IPS-15b (cell line): ENCODE results near the gene ARID1B.

ENCODE experiments used
- H3K27me3 ChIP-seq: one replicate; pipeline ENCODE4 v1.6.1; 2013; ENCODE audit warnings: low read length; ENCODE audit not compliant: control insufficient read depth, insufficient read depth
- H3K36me3 ChIP-seq: one replicate; pipeline ENCODE4 v1.6.1; 2013; ENCODE audit warnings: low read length; ENCODE audit not compliant: control insufficient read depth, insufficient read depth
- H3K4me1 ChIP-seq: one replicate; pipeline ENCODE4 v1.6.1; 2013; ENCODE audit warnings: mild to moderate bottlenecking, low read length; ENCODE audit not compliant: control insufficient read depth, insufficient read depth
- H3K4me3 ChIP-seq: one replicate; pipeline ENCODE4 v1.5.1; 2013; ENCODE audit warnings: low read depth, low read length
- H3K9ac ChIP-seq: one replicate; pipeline ENCODE4 v1.6.1; 2013; ENCODE audit warnings: low read depth, mild to moderate bottlenecking, low read length
- H3K9me3 ChIP-seq: one replicate; pipeline ENCODE4 v1.6.1; 2013; ENCODE audit warnings: mild to moderate bottlenecking, low read length; ENCODE audit not compliant: control insufficient read depth, insufficient read depth

The ARID1B gene

GRCh38 chr6:157213426-157213825 lies 436.2 kb downstream of the ARID1B start:
- H3K4me3 ChIP-seq, result no peak overlapping the region
- no peaks in the 10 kb centered on the region for H3K27me3 ChIP-seq
- H3K9ac ChIP-seq, result no peak overlapping the region
- no peaks in the 10 kb centered on the region for H3K4me1 ChIP-seq
- no peaks in the 10 kb centered on the region for H3K9me3 ChIP-seq
- no peaks in the 10 kb centered on the region for H3K36me3 ChIP-seq

DNA sequence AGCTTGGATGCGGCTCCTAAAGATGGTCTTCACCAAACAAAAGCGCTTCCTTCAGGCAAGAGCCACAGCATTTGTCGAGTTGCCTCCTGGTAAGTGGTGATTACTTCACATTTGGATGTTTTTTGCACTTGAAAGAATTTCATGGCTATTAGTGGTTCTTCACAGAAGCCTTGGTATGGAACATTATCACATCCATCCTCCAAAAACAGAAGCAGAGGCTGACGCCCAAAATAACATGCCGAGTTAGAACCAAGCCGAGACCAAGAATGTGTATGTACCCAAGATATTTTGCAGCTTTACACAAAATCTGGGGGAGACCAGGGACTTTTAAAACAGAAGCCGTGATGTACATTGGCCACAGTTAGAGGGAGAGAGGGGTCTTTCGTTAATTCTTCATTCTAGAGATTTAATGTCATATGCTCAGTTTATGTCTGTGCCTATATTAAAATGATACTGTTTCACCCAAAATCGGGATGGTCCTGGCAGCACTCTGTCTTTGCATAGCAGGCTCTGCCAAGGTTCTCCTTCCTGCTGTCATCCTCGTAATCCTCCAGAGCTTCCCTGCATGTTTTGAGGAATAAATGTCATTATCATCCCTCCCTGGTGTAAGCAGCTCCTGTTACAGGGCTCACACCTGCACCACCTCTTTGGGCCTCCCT lies 436.9 kb downstream of the ARID1B start:
- H3K9ac ChIP-seq, result no peak overlapping the region
- H3K9me3 ChIP-seq, result no peaks in the 10 kb centered on the region
- H3K36me3 ChIP-seq, result no peaks in the 10 kb centered on the region
- H3K4me3 ChIP-seq, result no peak overlapping the region
- H3K4me1 ChIP-seq, result no peaks in the 10 kb centered on the region
- no peaks in the 10 kb centered on the region for H3K27me3 ChIP-seq

GRCh38 chr6:157215717-157216116 lies 438.5 kb downstream of the ARID1B start:
- H3K9ac ChIP-seq, result no peak overlapping the region
- H3K36me3 ChIP-seq, result no peaks in the 10 kb centered on the region
- no peaks in the 10 kb centered on the region for H3K27me3 ChIP-seq

GRCh38 chr6:157216570-157216969 lies 439.4 kb downstream of the ARID1B start:
- H3K4me1 ChIP-seq, result no peaks in the 10 kb centered on the region
- no peaks in the 10 kb centered on the region for H3K9me3 ChIP-seq
- no peak overlapping the region for H3K4me3 ChIP-seq
- H3K36me3 ChIP-seq, result no peaks in the 10 kb centered on the region
- H3K9ac ChIP-seq, result no peak overlapping the region
- H3K27me3 ChIP-seq, result no peaks in the 10 kb centered on the region

More at GRCh38 chr6:157215717-157216116, 438.5 kb downstream of the ARID1B start:
- Histone ChIP-seq H3K4me3 (no peak overlapping the region), H3K4me1 (no peaks in the 10 kb centered on the region), H3K9me3 (no peaks in the 10 kb centered on the region)

DNA sequence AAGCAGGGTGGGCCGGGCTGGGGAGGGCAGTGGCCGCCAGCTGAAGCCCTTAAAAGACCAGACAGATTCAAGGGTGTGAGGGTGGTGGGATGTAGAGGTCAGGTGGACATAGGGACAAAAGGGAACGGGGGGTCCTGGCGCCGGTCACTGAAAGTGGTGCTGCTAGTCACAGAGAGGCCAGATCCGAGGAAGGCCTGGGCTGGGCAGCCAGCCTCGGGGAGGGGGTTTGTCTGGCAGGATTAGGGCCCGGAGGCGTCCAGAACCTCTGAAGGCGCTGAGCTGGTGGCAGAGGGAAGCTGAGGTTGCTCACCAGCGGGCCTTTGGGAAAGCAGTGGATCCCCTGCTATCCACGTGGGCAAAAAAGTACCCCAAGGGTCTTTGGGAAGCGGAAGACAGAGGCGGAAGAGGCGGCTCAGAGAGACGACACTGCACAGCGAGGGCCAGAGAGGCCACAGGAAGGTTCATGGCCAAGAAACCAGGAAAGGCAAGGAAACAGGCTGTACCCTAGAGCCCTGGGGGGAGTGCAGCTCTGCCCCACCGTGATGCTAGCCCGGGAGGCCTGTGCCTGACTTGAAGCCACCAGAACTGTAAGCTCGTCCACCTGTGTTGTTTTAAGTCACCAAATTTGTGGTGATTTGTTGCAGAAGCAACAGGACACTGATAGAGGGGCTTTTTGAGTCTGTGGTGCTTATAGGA lies 440.2 kb downstream of the ARID1B start:
- Histone ChIP-seq H3K9ac (no peak overlapping the region), H3K36me3 (no peaks in the 10 kb centered on the region)

GRCh38 chr6:157217894-157218370 lies 440.8 kb downstream of the ARID1B start:
- no peaks in the 10 kb centered on the region for H3K27me3 ChIP-seq
- no peaks in the 10 kb centered on the region for H3K36me3 ChIP-seq
- H3K9ac ChIP-seq, result no peak overlapping the region
- no peaks in the 10 kb centered on the region for H3K9me3 ChIP-seq
- no peaks in the 10 kb centered on the region for H3K4me1 ChIP-seq
- no peak overlapping the region for H3K4me3 ChIP-seq

More for the DNA sequence above, 440.2 kb downstream of the ARID1B start:
- Histone ChIP-seq H3K9me3 (no peaks in the 10 kb centered on the region), H3K4me1 (no peaks in the 10 kb centered on the region), H3K27me3 (no peaks in the 10 kb centered on the region), H3K4me3 (no peak overlapping the region)

DNA sequence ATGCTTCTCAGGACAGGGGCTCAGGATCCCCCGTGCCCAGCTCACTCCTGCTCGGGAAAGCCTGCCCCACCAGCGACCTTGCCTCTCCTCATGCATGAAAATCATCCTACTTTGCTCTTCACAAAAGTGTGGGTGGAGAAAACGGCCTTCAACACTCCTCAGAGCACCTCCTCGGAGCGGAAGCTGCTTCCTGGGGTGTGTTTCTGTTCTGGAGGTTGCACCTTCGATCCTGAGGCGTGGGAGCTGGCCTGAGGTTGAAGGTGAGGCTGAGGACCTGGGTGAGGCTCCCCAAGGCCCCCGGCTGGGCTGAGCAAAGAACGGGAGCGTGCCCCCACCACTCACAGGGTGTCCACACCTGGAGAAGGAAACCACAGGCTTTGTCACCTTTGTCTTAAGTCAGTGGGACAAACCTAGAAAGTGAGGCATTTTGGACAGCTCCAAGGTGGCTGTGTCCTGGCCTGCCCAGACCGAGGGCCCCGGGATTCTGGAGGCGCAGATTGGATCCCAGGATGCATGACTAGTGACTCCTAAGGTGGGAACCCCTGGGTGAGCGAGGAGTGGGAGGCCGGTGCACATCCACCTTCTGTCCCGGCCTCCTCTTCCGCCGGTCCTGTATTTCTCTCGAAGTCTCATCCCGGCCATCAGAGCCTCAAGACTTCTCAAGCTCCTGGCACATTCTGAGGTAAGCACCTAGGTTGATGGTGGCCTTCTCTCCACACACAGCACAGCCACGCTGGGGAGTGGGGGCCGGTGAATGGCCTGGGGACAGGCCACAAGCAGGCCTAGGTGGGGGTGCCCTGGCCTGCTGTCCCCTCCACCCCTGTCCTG lies 441.4 kb downstream of the ARID1B start:
- no peaks in the 10 kb centered on the region for H3K9me3 ChIP-seq
- no peaks in the 10 kb centered on the region for H3K36me3 ChIP-seq
- H3K4me3 ChIP-seq, result no peak overlapping the region
- H3K4me1 ChIP-seq, result no peaks in the 10 kb centered on the region
- H3K27me3 ChIP-seq, result no peaks in the 10 kb centered on the region
- no peak overlapping the region for H3K9ac ChIP-seq

- H3K4me3 ChIP-seq, result no peak overlapping the region
- no peaks in the 10 kb centered on the region for H3K9me3 ChIP-seq
- no peaks in the 10 kb centered on the region for H3K36me3 ChIP-seq
- H3K9ac ChIP-seq, result no peak overlapping the region
- no peaks in the 10 kb centered on the region for H3K27me3 ChIP-seq
- H3K4me1 ChIP-seq, result no peaks in the 10 kb centered on the region
These were observed 442.3 kb downstream of the ARID1B start for GRCh38 chr6:157219201-157220200.

- Histone ChIP-seq H3K27me3 (no peaks in the 10 kb centered on the region), H3K9me3 (no peaks in the 10 kb centered on the region), H3K9ac (no peak overlapping the region), H3K36me3 (no peaks in the 10 kb centered on the region), H3K4me3 (no peak overlapping the region), H3K4me1 (no peaks in the 10 kb centered on the region)
These were observed 443.3 kb downstream of the ARID1B start for GRCh38 chr6:157220485-157220884.

- Histone ChIP-seq H3K36me3 (no peaks in the 10 kb centered on the region), H3K9ac (no peak overlapping the region), H3K4me3 (no peak overlapping the region)
These were observed 444.1 kb downstream of the ARID1B start for GRCh38 chr6:157221049-157221816.

More at GRCh38 chr6:157221049-157221816, 444.1 kb downstream of the ARID1B start:
- H3K9me3 ChIP-seq, result no peaks in the 10 kb centered on the region
- no peaks in the 10 kb centered on the region for H3K27me3 ChIP-seq
- no peaks in the 10 kb centered on the region for H3K4me1 ChIP-seq
